ENCODE measurements around the gene SIPA1L3. TPM values are rescaled to one million over a fixed set of nuclear protein-coding genes. Genes with fewer than 3 reads are reported as not detected.

Gene SIPA1L3
- total RNA-seq, 1 donor: 28.9 TPM

DNA sequence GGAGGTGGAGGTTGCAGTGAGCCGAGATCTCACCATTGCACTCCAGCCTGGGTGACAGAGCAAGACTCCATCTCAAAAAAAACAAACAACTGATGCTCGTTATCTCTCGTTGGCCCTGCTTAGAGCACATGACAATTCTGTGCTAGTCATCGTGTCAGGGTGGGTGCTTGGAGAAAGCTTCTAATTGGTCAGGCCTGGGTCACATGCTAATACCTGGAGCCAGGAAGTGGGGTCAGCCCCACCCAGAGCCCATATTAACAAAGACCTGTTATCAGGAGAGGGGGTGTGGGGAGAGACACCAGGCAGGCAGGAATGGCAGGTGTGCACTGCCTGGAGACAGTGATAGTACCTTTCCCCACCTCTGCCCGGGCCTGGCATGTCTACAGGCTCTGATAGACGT, 232.1 kb downstream of the SIPA1L3 start:
- TF ChIP-seq, protein P1, sequence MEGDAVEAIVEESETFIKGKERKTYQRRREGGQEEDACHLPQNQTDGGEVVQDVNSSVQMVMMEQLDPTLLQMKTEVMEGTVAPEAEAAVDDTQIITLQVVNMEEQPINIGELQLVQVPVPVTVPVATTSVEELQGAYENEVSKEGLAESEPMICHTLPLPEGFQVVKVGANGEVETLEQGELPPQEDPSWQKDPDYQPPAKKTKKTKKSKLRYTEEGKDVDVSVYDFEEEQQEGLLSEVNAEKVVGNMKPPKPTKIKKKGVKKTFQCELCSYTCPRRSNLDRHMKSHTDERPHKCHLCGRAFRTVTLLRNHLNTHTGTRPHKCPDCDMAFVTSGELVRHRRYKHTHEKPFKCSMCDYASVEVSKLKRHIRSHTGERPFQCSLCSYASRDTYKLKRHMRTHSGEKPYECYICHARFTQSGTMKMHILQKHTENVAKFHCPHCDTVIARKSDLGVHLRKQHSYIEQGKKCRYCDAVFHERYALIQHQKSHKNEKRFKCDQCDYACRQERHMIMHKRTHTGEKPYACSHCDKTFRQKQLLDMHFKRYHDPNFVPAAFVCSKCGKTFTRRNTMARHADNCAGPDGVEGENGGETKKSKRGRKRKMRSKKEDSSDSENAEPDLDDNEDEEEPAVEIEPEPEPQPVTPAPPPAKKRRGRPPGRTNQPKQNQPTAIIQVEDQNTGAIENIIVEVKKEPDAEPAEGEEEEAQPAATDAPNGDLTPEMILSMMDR (IDR thresholded peaks at IDR 0.05; ENCODE audit: insufficient read depth, low read length): no peak
- DNase-seq (ENCODE audit: low read depth): no peak
- no peak overlapping the region for H3K4me3 ChIP-seq (ENCODE audit: low read depth, low read length)

GRCh38 chr19:38141108-38141507, 234.1 kb downstream of the SIPA1L3 start:
- TF ChIP-seq, protein P1 (IDR thresholded peaks at IDR 0.05; ENCODE audit: insufficient read depth, low read length): no peak
- DNase-seq (ENCODE audit: low read depth): no peak
- H3K4me3 ChIP-seq (ENCODE audit: low read depth, low read length): no peak overlapping the region

GRCh38 chr19:38142176-38143035, 235.4 kb downstream of the SIPA1L3 start:
- TF ChIP-seq, protein P1 (IDR thresholded peaks at IDR 0.05; ENCODE audit: insufficient read depth, low read length): peak; percentile 89
- no peak overlapping the region for H3K4me3 ChIP-seq (ENCODE audit: low read depth, low read length)
- DNase-seq (ENCODE audit: low read depth): peak; percentile 56

GRCh38 chr19:38143847-38144246, 236.8 kb downstream of the SIPA1L3 start:
- DNase-seq (ENCODE audit: low read depth): no peak
- no peak overlapping the region for H3K4me3 ChIP-seq (ENCODE audit: low read depth, low read length)
- TF ChIP-seq, protein P1 (IDR thresholded peaks at IDR 0.05; ENCODE audit: insufficient read depth, low read length): no peak

DNA sequence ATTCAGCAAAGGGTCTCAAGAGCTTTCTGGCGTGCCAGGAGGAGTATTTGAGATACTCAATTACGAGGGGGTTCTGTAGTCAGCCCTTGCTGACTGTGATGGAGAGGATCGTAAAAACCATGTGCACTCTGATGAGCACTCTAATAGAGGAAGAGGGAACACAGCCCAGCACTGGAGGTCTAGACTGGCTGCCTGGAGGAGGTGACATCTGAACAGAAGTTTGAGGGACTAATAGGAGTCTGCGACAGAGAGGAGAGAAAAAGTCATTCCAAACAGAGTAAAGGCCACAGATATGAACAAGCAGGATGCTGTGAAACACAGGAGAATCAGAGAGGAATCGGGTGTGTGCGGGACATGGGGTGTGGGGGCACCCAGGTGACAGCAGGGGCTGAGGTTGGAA, 237.7 kb downstream of the SIPA1L3 start:
- DNase-seq (ENCODE audit: low read depth): no peak
- TF ChIP-seq, protein P1 (IDR thresholded peaks at IDR 0.05; ENCODE audit: insufficient read depth, low read length): no peak
- H3K4me3 ChIP-seq (ENCODE audit: low read depth, low read length): no peak overlapping the region

- TF ChIP-seq, protein P1 (IDR thresholded peaks at IDR 0.05; ENCODE audit: insufficient read depth, low read length): no peak
- peak; percentile 88 for DNase-seq (ENCODE audit: low read depth)
- H3K4me3 ChIP-seq (ENCODE audit: low read depth, low read length): no peak overlapping the region
These were observed 238.6 kb downstream of the SIPA1L3 start for GRCh38 chr19:38145623-38146022.

All from fibroblast of the aortic adventitia (primary cell).